GM23338 (cell line): ENCODE data around the gene LSM12. TPM values are rescaled to one million over a fixed set of nuclear protein-coding genes. Genes with fewer than 3 reads are reported as not detected.

Experiments
- ATAC-seq: fragments of 200-7000 bp; cut with Tn5 transposase; 3 replicates; pipeline ENCODE4 v1.9.1; 2020
- DNase-seq: peaks from one replicate; pipeline ENCODE4 v3.0.0-alpha.2; 2015; ENCODE audit warnings: low spot score
- H2AFZ ChIP-seq: fragments of 200-600 bp; sonication (generic); 2 replicates; pipeline ENCODE4 v1.8.0; 2016; ENCODE audit warnings: antibody characterized with exemption, mild to moderate bottlenecking, moderate library complexity
- H3F3A ChIP-seq: fragments of 200-600 bp; sonication (generic); replicated peaks from 2 replicates; pipeline ENCODE4 v1.8.0; 2017; ENCODE audit warnings: antibody characterized with exemption, mixed run types, low read depth
- H3K27ac ChIP-seq: fragments of 200-600 bp; sonication (generic); 2 replicates; pipeline ENCODE4 v1.6.1; 2016; ENCODE audit warnings: low read depth
- H3K27me3 ChIP-seq: fragments of 200-600 bp; sonication (generic); 2 replicates; pipeline ENCODE4 v1.8.0; 2016; ENCODE audit warnings: mild to moderate bottlenecking, mixed run types, moderate library complexity; ENCODE audit not compliant: insufficient read depth
- H3K36me3 ChIP-seq: fragments of 200-600 bp; sonication (generic); 2 replicates; pipeline ENCODE4 v1.8.0; 2016; ENCODE audit warnings: mild to moderate bottlenecking; ENCODE audit not compliant: insufficient read depth
- H3K4me1 ChIP-seq: fragments of 200-600 bp; sonication (generic); 2 replicates; pipeline ENCODE4 v1.8.0; 2016; ENCODE audit warnings: mild to moderate bottlenecking, moderate library complexity; ENCODE audit not compliant: insufficient read depth
- H3K4me2 ChIP-seq: fragments of 200-600 bp; sonication (generic); 2 replicates; pipeline ENCODE4 v1.7.1; 2017; ENCODE audit warnings: mixed run types
- H3K4me3 ChIP-seq: fragments of 200-600 bp; sonication (generic); 2 replicates; pipeline ENCODE4 v1.6.1; 2016; ENCODE audit warnings: mixed run types
- H3K79me2 ChIP-seq: fragments of 200-600 bp; sonication (generic); replicated peaks from 2 replicates; pipeline ENCODE4 v1.8.0; 2017; ENCODE audit warnings: mild to moderate bottlenecking; ENCODE audit not compliant: insufficient read depth
- H3K9me2 ChIP-seq: fragments of 200-600 bp; sonication (generic); 2 replicates; pipeline ENCODE4 v1.8.0; 2017; ENCODE audit not compliant: insufficient read depth
- H4K20me1 ChIP-seq: fragments of 200-600 bp; sonication (generic); replicated peaks from 2 replicates; pipeline ENCODE4 v1.8.0; 2017; ENCODE audit warnings: mild to moderate bottlenecking; ENCODE audit not compliant: insufficient read depth
- H3K27ac Mint-ChIP-seq: 2 replicates; pipeline ENCODE4 v1.8.0; 2020; ENCODE audit warnings: inconsistent platforms, mild to moderate bottlenecking, moderate library complexity, mixed read lengths
- H3K27me3 Mint-ChIP-seq: 3 replicates; pipeline ENCODE4 v1.8.0; 2022; ENCODE audit warnings: low read depth, mild to moderate bottlenecking, moderate library complexity, mixed read lengths, inconsistent platforms; ENCODE audit not compliant: insufficient read depth, poor library complexity
- H3K36me3 Mint-ChIP-seq: 3 replicates; pipeline ENCODE4 v1.8.0; 2021; ENCODE audit warnings: low read depth, mild to moderate bottlenecking, inconsistent platforms, moderate library complexity, mixed read lengths
- H3K4me1 Mint-ChIP-seq: 3 replicates; pipeline ENCODE4 v1.8.0; 2020; ENCODE audit warnings: mild to moderate bottlenecking, inconsistent platforms, mixed read lengths
- H3K4me3 Mint-ChIP-seq: 3 replicates; pipeline ENCODE4 v1.8.0; 2021; ENCODE audit warnings: moderate library complexity, mild to moderate bottlenecking, inconsistent platforms, mixed read lengths
- H3K9me3 Mint-ChIP-seq: 3 replicates; pipeline ENCODE4 v1.8.0; 2020; ENCODE audit warnings: moderate library complexity, mild to moderate bottlenecking, inconsistent platforms, mixed read lengths
- NANOG ChIP-seq: IDR thresholded peaks from 2 replicates; pipeline ENCODE4 v1.6.1; 2016; ENCODE audit warnings: antibody characterized with exemption, borderline replicate concordance
- ZNF114 ChIP-seq: fragments of 250-450 bp; sonication (Bioruptor Pico); IDR thresholded peaks from 2 replicates; pipeline ENCODE4 v1.5.0; 2020; ENCODE audit warnings: mild to moderate bottlenecking, moderate library complexity
- ZNF331 ChIP-seq: fragments of 250-450 bp; sonication (Bioruptor Pico); IDR thresholded peaks from 2 replicates; pipeline ENCODE4 v1.5.0; 2020; ENCODE audit warnings: low read depth, mild to moderate bottlenecking, moderate library complexity
- polyA plus RNA-seq: library from polyadenylated mRNA; unstranded; fragments of >200 nt; fragmentation: Nextera tagmentation; extraction: Ambion mirVana; gene quantifications from 2 replicates; pipeline ENCODE4 v1.2.1, GENCODE V29; 2016
- total RNA-seq: library from RNA; depleted of rRNA; stranded (reverse); fragments of >200 nt; shearing (Covaris generic); gene quantifications from 2 replicates; pipeline ENCODE4 v1.2.3, GENCODE V29; 2014
- TF ChIP-seq, protein P1 (sequence below): IDR thresholded peaks from one replicate; pipeline ENCODE4 v1.6.1; 2018; ENCODE audit warnings: antibody characterized with exemption; ENCODE audit not compliant: unreplicated experiment
- TF ChIP-seq, protein P2 (sequence below): IDR thresholded peaks from 2 replicates; pipeline ENCODE4 v1.6.1; 2016; ENCODE audit warnings: antibody characterized with exemption
- TF ChIP-seq, protein P3 (sequence below), 2 experiments: fragments of 200-600 bp in 1 of 2; sonication (generic) in 1 of 2; conservative IDR thresholded peaks; 2 replicates each; pipeline versions ENCODE4 v1.5.1 to v1.6.1; 2016 to 2017; ENCODE audit warnings: antibody characterized with exemption in 2 of 2, low read depth in 2 of 2, mild to moderate bottlenecking in 2 of 2, moderate library complexity in 1 of 2

The LSM12 gene
- total and polyA plus RNA-seq, 2 experiments from 2014 or later, result 72.7 to 241 TPM

DNA sequence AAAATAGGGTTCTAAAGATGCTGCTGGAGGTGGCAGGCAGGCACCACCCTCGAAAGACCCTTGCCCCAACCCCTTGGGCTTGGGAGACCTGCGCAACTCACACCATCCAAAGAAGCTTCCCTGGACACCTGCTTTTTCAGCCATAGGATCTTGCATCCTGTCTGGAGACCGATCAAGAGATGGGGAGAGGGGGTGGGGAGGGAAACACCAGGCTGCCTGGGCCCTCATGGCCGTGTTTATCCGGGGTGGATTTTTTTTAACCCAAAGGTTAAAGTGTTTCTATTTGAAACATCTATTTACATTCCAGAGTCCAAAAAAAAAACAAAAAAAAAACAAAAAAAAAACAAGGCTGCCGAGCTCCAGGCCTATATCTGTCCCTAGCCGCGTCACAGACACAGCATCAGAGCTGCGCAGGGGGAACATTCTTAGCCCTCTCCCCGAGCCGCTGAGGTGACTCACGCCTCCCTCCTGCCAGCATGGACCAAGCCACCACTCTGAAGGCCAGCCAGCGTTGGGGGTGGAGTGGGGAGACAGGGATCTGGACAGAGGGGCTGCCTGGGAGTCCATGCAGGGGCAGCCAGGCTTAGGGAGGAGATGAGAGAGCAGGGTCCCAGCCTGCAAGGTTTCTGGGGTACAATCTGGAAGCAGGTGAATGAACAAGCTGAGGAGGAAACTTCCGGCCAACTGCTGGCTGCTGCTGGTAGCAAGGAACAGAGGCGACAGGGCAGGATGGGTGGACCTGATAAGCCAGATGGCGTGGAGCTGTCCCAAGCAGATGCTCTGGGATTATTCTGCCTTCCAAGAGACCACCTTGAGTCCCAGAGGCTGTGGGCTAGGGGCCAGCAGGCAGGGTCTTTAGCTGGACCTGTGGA lies 42.2 kb upstream of the LSM12 start (continued):
- TF ChIP-seq, protein P1, sequence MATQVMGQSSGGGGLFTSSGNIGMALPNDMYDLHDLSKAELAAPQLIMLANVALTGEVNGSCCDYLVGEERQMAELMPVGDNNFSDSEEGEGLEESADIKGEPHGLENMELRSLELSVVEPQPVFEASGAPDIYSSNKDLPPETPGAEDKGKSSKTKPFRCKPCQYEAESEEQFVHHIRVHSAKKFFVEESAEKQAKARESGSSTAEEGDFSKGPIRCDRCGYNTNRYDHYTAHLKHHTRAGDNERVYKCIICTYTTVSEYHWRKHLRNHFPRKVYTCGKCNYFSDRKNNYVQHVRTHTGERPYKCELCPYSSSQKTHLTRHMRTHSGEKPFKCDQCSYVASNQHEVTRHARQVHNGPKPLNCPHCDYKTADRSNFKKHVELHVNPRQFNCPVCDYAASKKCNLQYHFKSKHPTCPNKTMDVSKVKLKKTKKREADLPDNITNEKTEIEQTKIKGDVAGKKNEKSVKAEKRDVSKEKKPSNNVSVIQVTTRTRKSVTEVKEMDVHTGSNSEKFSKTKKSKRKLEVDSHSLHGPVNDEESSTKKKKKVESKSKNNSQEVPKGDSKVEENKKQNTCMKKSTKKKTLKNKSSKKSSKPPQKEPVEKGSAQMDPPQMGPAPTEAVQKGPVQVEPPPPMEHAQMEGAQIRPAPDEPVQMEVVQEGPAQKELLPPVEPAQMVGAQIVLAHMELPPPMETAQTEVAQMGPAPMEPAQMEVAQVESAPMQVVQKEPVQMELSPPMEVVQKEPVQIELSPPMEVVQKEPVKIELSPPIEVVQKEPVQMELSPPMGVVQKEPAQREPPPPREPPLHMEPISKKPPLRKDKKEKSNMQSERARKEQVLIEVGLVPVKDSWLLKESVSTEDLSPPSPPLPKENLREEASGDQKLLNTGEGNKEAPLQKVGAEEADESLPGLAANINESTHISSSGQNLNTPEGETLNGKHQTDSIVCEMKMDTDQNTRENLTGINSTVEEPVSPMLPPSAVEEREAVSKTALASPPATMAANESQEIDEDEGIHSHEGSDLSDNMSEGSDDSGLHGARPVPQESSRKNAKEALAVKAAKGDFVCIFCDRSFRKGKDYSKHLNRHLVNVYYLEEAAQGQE, result no peak
- TF ChIP-seq ZNF331 (no peak), NANOG (no peak)
- TF ChIP-seq, protein P2, sequence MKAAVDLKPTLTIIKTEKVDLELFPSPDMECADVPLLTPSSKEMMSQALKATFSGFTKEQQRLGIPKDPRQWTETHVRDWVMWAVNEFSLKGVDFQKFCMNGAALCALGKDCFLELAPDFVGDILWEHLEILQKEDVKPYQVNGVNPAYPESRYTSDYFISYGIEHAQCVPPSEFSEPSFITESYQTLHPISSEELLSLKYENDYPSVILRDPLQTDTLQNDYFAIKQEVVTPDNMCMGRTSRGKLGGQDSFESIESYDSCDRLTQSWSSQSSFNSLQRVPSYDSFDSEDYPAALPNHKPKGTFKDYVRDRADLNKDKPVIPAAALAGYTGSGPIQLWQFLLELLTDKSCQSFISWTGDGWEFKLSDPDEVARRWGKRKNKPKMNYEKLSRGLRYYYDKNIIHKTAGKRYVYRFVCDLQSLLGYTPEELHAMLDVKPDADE, result no peak
- TF ChIP-seq, protein P3, sequence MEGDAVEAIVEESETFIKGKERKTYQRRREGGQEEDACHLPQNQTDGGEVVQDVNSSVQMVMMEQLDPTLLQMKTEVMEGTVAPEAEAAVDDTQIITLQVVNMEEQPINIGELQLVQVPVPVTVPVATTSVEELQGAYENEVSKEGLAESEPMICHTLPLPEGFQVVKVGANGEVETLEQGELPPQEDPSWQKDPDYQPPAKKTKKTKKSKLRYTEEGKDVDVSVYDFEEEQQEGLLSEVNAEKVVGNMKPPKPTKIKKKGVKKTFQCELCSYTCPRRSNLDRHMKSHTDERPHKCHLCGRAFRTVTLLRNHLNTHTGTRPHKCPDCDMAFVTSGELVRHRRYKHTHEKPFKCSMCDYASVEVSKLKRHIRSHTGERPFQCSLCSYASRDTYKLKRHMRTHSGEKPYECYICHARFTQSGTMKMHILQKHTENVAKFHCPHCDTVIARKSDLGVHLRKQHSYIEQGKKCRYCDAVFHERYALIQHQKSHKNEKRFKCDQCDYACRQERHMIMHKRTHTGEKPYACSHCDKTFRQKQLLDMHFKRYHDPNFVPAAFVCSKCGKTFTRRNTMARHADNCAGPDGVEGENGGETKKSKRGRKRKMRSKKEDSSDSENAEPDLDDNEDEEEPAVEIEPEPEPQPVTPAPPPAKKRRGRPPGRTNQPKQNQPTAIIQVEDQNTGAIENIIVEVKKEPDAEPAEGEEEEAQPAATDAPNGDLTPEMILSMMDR (conservative IDR thresholded peaks at IDR 0.05; ENCODE audit: low read depth in 2 of 2), result no peak

DNA sequence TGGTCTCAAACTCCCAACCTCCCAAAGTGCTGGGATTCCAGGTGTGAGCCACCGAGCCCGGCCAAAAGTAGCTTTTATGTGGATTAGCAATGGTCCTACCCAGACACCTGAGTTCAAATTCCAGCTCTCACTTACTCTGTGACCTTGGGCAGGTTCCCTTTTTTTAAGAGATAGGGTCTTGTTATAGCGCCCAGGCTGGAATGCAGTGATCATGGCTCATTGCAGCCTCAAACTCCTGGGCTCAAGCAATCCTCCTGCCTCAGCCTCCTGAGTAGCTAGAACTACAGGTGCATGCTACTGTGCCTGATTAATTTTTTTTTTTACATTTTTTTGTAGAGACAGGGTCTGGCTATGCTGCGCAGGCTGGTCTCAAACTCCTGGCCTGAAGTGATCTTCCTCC lies 40.3 kb upstream of the LSM12 start:
- no peak for ATAC-seq

More for the DNA sequence above, 40.3 kb upstream of the LSM12 start:
- Mint-ChIP-seq H3K27ac (no peak overlapping the region), H3K36me3 (0 out of 3 replicates have a peak, but pooled peaks cover 4% of the 10 kb centered on the region), H3K4me1 (peaks cover 30% of the 10 kb centered on the region), H3K4me3 (no peak overlapping the region), H3K27me3 (peaks cover 2% of the 10 kb centered on the region), H3K9me3 (no peaks in the 10 kb centered on the region; the same call in 1 of the 3 replicates)
- H3K4me3 ChIP-seq, result no peak overlapping the region
- H2AFZ ChIP-seq, result no peak overlapping the region
- DNase-seq, result no peak
- no peak overlapping the region for H3K4me2 ChIP-seq
- H3K27me3 ChIP-seq, result no peaks in the 10 kb centered on the region
- no peaks in the 10 kb centered on the region for H3K36me3 ChIP-seq
- peaks cover 6% of the 10 kb centered on the region for H3K79me2 ChIP-seq
- no peak for TF ChIP-seq ZNF114 (CRISPR knock-in tag)
- peaks cover 29% of the 10 kb centered on the region for H3K4me1 ChIP-seq
- H4K20me1 ChIP-seq, result no peaks in the 10 kb centered on the region; the same call in none of the 2 replicates
- no peak overlapping the region for H3K27ac ChIP-seq
- H3F3A ChIP-seq, result 0 out of 2 replicates have a peak, but pooled peaks cover 10% of the 10 kb centered on the region
- H3K9me2 ChIP-seq, result no peaks in the 10 kb centered on the region
